HUES64 (cell line): ENCODE measurements around the gene NPHP3.

ENCODE experiments used
- H3K27ac ChIP-seq: 2 replicates; pipeline ENCODE4 v1.7.0; 2013; ENCODE audit warnings: low read depth, low read length, inconsistent platforms
- H3K27me3 ChIP-seq: 2 replicates; pipeline ENCODE4 v1.6.1; 2013; ENCODE audit warnings: mild to moderate bottlenecking, low read length; ENCODE audit not compliant: insufficient read depth
- H3K36me3 ChIP-seq: 2 replicates; pipeline ENCODE4 v1.6.1; 2013; ENCODE audit warnings: mild to moderate bottlenecking, low read length; ENCODE audit not compliant: insufficient read depth
- H3K4me1 ChIP-seq: 2 replicates; pipeline ENCODE4 v1.6.1; 2013; ENCODE audit warnings: mild to moderate bottlenecking, low read length, moderate library complexity; ENCODE audit not compliant: insufficient read depth
- H3K4me3 ChIP-seq: 2 replicates; pipeline ENCODE4 v1.5.1; 2013; ENCODE audit warnings: mild to moderate bottlenecking, low read length, moderate library complexity
- H3K9ac ChIP-seq: 2 replicates; pipeline ENCODE4 v1.6.1; 2013; ENCODE audit warnings: mild to moderate bottlenecking, low read depth, low read length
- H3K9me3 ChIP-seq: 2 replicates; pipeline ENCODE4 v1.6.1; 2013; ENCODE audit warnings: low read depth, low read length; ENCODE audit not compliant: insufficient read depth
- WGBS: fragments of 150-250, 120-280 bp; methylation state at CpG from one replicate; pipeline ENCODE4 v1.1.7; 2013; ENCODE audit warnings: missing lambda C conversion rate; 5-methylcytosine and 5-hydroxymethylcytosine counted together

The NPHP3 gene

DNA sequence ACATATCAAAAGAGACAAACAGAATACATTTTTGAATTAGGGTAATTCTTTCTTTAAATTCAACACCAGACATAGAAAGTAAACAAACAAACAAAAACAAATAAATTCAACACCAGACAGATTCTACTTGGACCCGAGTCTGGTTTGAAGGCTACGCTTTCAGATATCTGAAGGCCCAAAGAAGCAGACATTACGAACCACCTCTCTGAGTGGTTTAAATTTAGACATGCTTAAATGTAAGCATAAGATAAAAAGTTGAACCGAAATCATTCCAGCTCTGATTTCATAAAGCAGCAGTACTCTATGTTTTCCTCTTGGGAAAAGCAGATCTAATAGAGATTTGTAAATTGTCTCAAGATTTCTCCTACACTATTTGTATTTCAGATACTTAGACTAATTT, 32.2 kb downstream of the NPHP3 start:
- WGBS, result 97% methylated on average over 4 of the region's 4 CpGs
- Histone ChIP-seq H3K36me3 (peaks cover 89% of the 10 kb centered on the region), H3K4me1 (no peaks in the 10 kb centered on the region)

DNA sequence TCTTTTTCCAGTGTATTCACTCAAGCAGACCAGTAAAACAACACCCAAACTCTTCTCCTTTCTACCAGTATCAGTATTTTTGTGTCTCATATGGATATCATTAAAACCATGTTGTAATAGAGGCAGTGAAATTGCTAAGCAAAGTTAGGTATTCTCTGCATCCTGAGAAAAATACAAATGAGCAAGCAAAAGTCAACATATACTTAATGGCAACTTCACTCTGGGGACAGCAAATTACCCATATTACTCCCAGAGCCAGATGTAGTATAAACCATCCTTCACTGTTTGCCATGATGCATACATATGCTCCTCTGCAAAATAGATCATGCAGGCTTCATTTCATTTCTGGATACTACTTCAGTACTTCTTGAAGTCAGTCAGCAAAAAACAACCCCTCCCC, 40.0 kb downstream of the NPHP3 start:
- no peaks in the 10 kb centered on the region for H3K27me3 ChIP-seq
- no peaks in the 10 kb centered on the region for H3K9me3 ChIP-seq
- H3K9ac ChIP-seq, result no peak overlapping the region
- peaks cover 91% of the 10 kb centered on the region for H3K36me3 ChIP-seq
- H3K27ac ChIP-seq, result no peak overlapping the region
- no peaks in the 10 kb centered on the region for H3K4me1 ChIP-seq
- no peak overlapping the region for H3K4me3 ChIP-seq

More for the DNA sequence above, 32.2 kb downstream of the NPHP3 start:
- no peaks in the 10 kb centered on the region for H3K9me3 ChIP-seq
- H3K27me3 ChIP-seq, result no peaks in the 10 kb centered on the region
- no peak overlapping the region for H3K27ac ChIP-seq
- H3K4me3 ChIP-seq, result no peak overlapping the region
- H3K9ac ChIP-seq, result no peak overlapping the region

DNA sequence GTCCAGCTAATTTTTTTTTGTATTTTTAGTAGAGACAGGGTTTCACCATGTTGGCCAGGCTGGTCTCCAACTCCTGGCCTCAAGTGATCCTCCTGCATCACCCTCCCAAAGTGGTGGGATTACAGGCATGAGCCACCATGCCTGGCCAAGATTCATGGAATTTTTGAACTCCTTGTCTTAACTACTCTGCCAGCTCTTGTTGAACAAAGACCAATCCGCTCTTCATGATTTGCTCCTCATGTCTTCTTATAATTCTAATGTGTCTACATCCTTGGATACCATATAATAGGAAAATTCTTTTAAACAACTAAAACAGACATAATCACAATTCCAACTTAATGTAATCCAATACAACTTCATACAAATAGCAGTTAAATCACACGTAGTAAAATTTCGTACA, 40.8 kb downstream of the NPHP3 start:
- H3K27me3 ChIP-seq, result no peaks in the 10 kb centered on the region
- no peaks in the 10 kb centered on the region for H3K4me1 ChIP-seq
- no peak overlapping the region for H3K27ac ChIP-seq
- H3K36me3 ChIP-seq, result peaks cover 91% of the 10 kb centered on the region
- no peak overlapping the region for H3K4me3 ChIP-seq
- H3K9ac ChIP-seq, result no peak overlapping the region
- no peaks in the 10 kb centered on the region for H3K9me3 ChIP-seq
- 92% methylated on average over 3 of the region's 3 CpGs for WGBS

DNA sequence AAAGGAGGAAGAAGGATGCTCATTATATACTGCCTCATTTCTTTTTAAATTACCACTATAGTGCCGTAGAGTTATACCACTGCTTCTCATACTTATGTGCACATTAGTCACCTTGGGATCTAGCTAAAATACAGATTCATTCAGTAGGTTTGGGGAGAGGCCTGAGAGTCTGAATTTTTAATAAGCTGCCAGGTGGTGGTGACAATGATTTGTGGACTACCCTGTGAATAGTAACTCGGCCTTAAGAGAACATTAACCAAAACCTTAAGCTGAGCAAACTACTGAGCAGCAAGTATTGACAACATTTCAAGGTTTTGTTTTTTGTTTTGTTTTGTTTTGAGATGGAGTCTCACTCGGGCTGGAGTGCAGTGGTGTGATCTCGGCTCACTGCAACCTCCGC, 42.3 kb downstream of the NPHP3 start:
- Histone ChIP-seq H3K27ac (no peak overlapping the region), H3K36me3 (peaks cover 93% of the 10 kb centered on the region), H3K27me3 (no peaks in the 10 kb centered on the region), H3K9ac (no peak overlapping the region), H3K4me1 (no peaks in the 10 kb centered on the region), H3K9me3 (no peaks in the 10 kb centered on the region), H3K4me3 (no peak overlapping the region)
- WGBS, result over 99% methylated on average over 4 of the region's 5 CpGs

DNA sequence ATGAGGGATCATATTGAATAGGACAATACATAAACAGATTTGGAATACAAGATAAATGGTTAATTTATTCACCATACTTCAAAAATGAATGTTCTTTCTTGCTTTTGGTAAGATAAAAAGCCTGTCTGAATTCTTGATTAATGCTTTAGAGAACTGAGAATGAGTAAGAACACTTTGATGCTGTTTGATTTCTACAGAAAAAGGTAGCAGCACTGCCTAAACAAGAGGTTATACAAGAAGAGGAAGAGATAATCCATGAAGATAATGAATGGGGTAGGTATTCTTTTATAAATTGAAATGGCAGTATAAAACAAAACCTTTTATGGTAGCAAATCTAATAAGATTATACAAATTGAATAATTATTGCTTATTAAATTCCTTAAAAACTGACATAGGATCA, 46.8 kb downstream of the NPHP3 start:
- Histone ChIP-seq H3K27ac (no peak overlapping the region), H3K4me1 (no peaks in the 10 kb centered on the region), H3K27me3 (no peaks in the 10 kb centered on the region), H3K4me3 (no peak overlapping the region), H3K36me3 (peaks cover 95% of the 10 kb centered on the region), H3K9ac (no peak overlapping the region), H3K9me3 (no peaks in the 10 kb centered on the region)

DNA sequence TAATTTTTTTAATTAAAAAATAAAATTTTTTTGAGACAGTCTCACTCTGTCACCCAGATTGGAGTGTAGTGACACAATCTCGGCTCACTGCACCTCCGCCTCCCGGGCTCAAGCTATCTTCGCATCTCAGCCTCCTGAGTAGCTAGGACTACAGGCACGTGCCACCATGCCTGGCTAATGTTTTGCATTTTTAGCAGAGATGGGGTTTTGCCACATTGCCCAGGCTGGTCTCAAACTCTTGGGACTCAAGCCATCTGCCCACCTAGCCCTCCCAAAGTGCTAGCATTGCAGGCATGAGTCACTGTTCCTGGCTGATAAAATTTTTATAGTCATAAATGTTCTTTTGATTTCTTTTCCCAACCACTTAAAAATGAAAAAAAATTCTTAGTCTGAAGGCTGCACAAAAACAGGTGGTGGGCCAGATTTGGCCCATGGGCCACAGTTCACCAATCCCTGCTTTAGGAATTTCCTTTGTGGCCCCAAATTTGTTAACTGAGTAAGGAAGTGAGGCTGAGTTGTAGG, 52.9 kb downstream of the NPHP3 start:
- no peaks in the 10 kb centered on the region for H3K9me3 ChIP-seq
- no peaks in the 10 kb centered on the region for H3K4me1 ChIP-seq
- no peaks in the 10 kb centered on the region for H3K27me3 ChIP-seq
- no peak overlapping the region for H3K9ac ChIP-seq
- peaks cover 83% of the 10 kb centered on the region for H3K36me3 ChIP-seq
- H3K4me3 ChIP-seq, result no peak overlapping the region
- 96% methylated on average over 5 of the region's 5 CpGs for WGBS
- H3K27ac ChIP-seq, result no peak overlapping the region

DNA sequence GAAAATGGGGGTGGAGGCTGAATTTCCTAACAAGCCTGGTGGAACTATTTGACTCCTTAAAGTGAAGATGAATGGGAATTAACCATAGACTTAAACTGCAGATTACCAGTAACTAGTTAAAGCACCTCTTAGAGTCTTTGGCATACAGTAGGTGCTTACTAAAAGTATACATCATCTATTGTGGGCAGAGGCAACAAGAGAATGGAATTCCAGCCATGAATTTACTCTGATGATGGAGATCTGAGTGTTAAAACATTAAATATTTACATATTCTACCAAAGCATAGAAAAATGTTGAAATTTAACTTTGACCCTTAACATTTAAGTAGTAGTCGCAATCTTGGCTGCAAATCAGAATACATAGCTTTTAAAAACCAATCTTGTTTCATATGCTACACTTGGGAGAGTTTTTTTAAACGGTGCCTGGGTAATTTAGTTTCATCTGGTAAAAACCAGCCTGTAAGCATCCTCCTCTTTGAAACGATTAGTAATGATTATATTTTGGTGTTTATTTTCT, 56.9 kb downstream of the NPHP3 start:
- Histone ChIP-seq H3K4me3 (no peak overlapping the region), H3K27me3 (no peaks in the 10 kb centered on the region), H3K9ac (no peak overlapping the region), H3K9me3 (no peaks in the 10 kb centered on the region), H3K27ac (no peak overlapping the region), H3K36me3 (peaks cover 42% of the 10 kb centered on the region), H3K4me1 (peaks cover 8% of the 10 kb centered on the region; the same call in 1 of the 2 replicates)
- WGBS, result 89% methylated on average over 2 of the region's 3 CpGs

DNA sequence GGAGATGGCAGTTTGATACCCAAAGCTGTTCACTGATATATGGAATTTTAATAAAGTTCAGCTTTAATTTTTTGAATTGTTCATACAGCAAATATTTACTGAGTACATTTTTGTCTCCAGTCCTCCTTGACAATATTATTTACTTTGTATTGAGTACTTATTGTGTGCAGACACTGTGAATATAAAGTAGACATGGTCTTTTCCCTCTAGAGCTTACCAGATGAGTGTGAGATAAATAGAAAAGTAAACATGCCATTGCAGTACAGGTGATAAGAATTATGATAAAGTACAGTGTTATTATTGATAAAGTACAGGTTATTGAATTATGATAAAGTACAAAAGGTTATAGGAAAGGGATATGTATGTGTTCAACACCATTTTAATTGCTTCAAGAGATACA, 60.0 kb downstream of the NPHP3 start:
- Histone ChIP-seq H3K9me3 (no peaks in the 10 kb centered on the region), H3K27me3 (no peaks in the 10 kb centered on the region), H3K4me3 (peak overlapping the region; percentile 74), H3K36me3 (peaks cover 17% of the 10 kb centered on the region), H3K27ac (no peak overlapping the region), H3K4me1 (peaks cover 8% of the 10 kb centered on the region; the same call in 1 of the 2 replicates), H3K9ac (no peak overlapping the region)

DNA sequence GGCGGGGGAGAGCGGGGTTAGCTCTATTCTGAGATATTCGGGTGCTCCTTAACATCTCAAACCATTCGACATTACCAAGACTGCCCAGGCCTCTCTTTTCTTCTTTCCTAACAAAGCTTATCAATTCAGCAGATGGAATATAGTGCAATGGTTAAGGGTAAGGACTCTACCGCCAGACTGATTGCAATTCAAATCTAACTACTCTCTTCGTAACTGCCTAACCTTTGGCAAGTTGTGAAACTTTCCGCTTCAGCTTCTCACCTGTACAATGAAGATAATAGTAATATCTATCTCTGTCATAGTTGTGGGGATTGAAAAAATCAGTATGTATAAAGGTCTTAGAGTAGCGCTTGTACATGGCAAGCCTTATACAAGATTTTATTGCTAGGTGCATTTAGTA, 61.1 kb downstream of the NPHP3 start:
- H3K36me3 ChIP-seq, result peaks cover 6% of the 10 kb centered on the region
- peak overlapping the region; percentile 85 for H3K9ac ChIP-seq
- H3K27me3 ChIP-seq, result no peaks in the 10 kb centered on the region
- H3K27ac ChIP-seq, result no peak overlapping the region
- H3K4me3 ChIP-seq, result peak overlapping the region; percentile 74
- H3K4me1 ChIP-seq, result peaks cover 8% of the 10 kb centered on the region; the same call in 1 of the 2 replicates
- no peaks in the 10 kb centered on the region for H3K9me3 ChIP-seq
- WGBS, result 15% methylated on average over 5 of the region's 8 CpGs

DNA sequence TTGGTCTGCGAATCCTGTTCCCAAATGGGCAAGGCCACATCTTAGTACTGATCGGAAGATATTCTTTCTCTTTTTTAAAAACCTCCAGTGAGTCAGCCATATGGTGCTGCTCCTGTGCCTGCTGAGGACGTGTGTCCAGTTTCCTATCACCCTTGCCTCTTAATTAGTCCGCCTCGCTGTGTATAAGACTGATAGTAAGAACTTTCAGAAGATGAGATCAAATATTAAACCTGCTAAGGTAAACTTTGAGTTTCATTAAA, 61.5 kb downstream of the NPHP3 start:
- no peaks in the 10 kb centered on the region for H3K27me3 ChIP-seq
- H3K4me3 ChIP-seq, result peak overlapping the region; percentile 74
- WGBS, result 2% methylated on average over 5 of the region's 5 CpGs
- peaks cover 8% of the 10 kb centered on the region; the same call in 1 of the 2 replicates for H3K4me1 ChIP-seq
- no peak overlapping the region for H3K27ac ChIP-seq
- H3K9ac ChIP-seq, result peak overlapping the region; percentile 85
- peaks cover 2% of the 10 kb centered on the region; the same call in 1 of the 2 replicates for H3K36me3 ChIP-seq
- H3K9me3 ChIP-seq, result no peaks in the 10 kb centered on the region

DNA sequence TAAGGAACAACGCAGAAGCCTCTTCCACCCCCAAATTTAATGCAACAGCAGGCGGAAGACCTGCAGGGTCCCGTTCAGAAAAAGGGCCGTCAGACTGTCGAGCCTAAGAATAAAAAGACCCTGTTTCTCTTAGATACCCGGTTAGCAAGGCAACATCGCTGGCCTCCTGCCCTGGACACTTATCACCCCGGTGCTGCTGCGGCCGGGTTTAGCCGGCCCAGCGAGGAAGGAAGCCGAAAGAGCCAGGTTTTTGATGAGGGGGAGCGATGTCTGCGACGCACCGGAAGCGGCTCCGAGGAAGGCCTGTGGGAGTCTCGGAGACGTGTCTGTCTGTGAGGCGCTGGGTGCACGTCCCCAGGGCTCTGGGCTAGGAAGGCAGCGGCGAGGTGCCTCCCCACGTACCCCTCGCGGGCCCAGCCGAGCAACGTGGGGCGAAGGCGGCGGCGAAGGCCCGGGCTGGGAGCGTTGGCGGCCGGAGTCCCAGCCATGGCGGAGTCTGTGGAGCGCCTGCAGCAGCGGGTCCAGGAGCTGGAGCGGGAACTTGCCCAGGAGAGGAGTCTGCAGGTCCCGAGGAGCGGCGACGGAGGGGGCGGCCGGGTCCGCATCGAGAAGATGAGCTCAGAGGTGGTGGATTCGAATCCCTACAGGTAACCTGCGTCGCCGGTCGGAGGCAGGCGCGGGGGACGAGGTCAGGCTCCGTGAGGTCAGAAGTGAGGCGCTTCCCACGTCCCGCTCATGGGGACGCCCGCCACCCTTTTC, 62.0 kb downstream of the NPHP3 start, which contains the start of gene UBA5:
TSS of gene UBA5 (plus strand) at position 278 of the 759 bp plus-strand sequence. CDS start at position 487, 209 bp downstream.
- WGBS, result under 1% methylated on average over 64 of the region's 64 CpGs
- Histone ChIP-seq H3K27me3 (no peaks in the 10 kb centered on the region), H3K36me3 (no peaks in the 10 kb centered on the region), H3K27ac (peak within 1 kb of the TSS; percentile 71), H3K9ac (peak within 1 kb of the TSS; percentile 85), H3K4me1 (peaks cover 8% of the 10 kb centered on the region; the same call in 1 of the 2 replicates), H3K4me3 (peak within 1 kb of the TSS; percentile 74), H3K9me3 (no peaks in the 10 kb centered on the region)
